Smooth muscle cell (in vitro differentiated cells): ENCODE measurements around the gene LRFN2. TPM values are rescaled to one million over a fixed set of nuclear protein-coding genes. Genes with fewer than 3 reads are reported as not detected.

Experiments used
- DNase-seq: peaks from one replicate; lab custom pipeline; 2025; ENCODE audit not compliant: unreplicated experiment; lab: John Stamatoyannopoulos, UW
- H2AFZ ChIP-seq: fragments of 200-600 bp; sonication (generic); 2 replicates; pipeline ENCODE4 v1.6.0; 2016; ENCODE audit warnings: antibody characterized with exemption, low read depth, mild to moderate bottlenecking
- H3F3A ChIP-seq: fragments of 200-600 bp; sonication (generic); 2 replicates; pipeline ENCODE4 v1.6.0; 2017; ENCODE audit warnings: antibody characterized with exemption, low read depth
- H3K27ac ChIP-seq: fragments of 200-600 bp; sonication (generic); 2 replicates; pipeline ENCODE4 v1.5.1; 2016; ENCODE audit warnings: low read depth, mild to moderate bottlenecking
- H3K27me3 ChIP-seq: fragments of 200-600 bp; sonication (generic); 2 replicates; pipeline ENCODE4 v1.6.1; 2016; ENCODE audit warnings: low read depth, mild to moderate bottlenecking
- H3K36me3 ChIP-seq: fragments of 200-600 bp; sonication (generic); 2 replicates; pipeline ENCODE4 v1.5.1; 2016; ENCODE audit warnings: low read depth
- H3K4me1 ChIP-seq: fragments of 200-600 bp; sonication (generic); 2 replicates; pipeline ENCODE4 v1.5.1; 2016; ENCODE audit warnings: low read depth
- H3K4me2 ChIP-seq: fragments of 200-600 bp; sonication (generic); 2 replicates; pipeline ENCODE4 v1.6.0; 2016; ENCODE audit warnings: mild to moderate bottlenecking
- H3K4me3 ChIP-seq: fragments of 200-600 bp; sonication (generic); 2 replicates; pipeline ENCODE4 v1.5.1; 2016; ENCODE audit warnings: mild to moderate bottlenecking
- H3K79me2 ChIP-seq: fragments of 200-600 bp; sonication (generic); 2 replicates; pipeline ENCODE4 v1.6.0; 2016; ENCODE audit warnings: low read depth, mild to moderate bottlenecking
- H3K9ac ChIP-seq: fragments of 200-600 bp; sonication (generic); 2 replicates; pipeline ENCODE4 v1.6.0; 2016; ENCODE audit warnings: low read depth
- H3K9me3 ChIP-seq: fragments of 200-600 bp; sonication (generic); replicated peaks from 2 replicates; pipeline ENCODE4 v1.5.1; 2016; ENCODE audit warnings: low read depth
- H4K20me1 ChIP-seq: fragments of 200-600 bp; sonication (generic); 2 replicates; pipeline ENCODE4 v1.6.0; 2016; ENCODE audit warnings: low read depth
- WGBS: methylation state at CpG from one replicate; pipeline ENCODE4 v1.1.7; 2016; ENCODE audit warnings: low lambda C conversion rate; 5-methylcytosine and 5-hydroxymethylcytosine counted together
- polyA plus RNA-seq: library from polyadenylated mRNA; unstranded; fragments of >200 nt; fragmentation: Nextera tagmentation; extraction: Ambion mirVana; gene quantifications from 2 replicates; pipeline ENCODE4 v1.2.1, GENCODE V29; 2016
- total RNA-seq: library from RNA; depleted of rRNA; stranded (reverse); fragments of >200 nt; gene quantifications from 2 replicates; pipeline ENCODE4 v1.2.3, GENCODE V29; 2014
- TF ChIP-seq, protein P1 (sequence below): fragments of 200-600 bp; sonication (generic); IDR thresholded peaks from 2 replicates; pipeline ENCODE4 v1.5.1; 2017; ENCODE audit warnings: borderline replicate concordance, mild to moderate bottlenecking, antibody characterized with exemption; ENCODE audit not compliant: insufficient read depth, poor library complexity, severe bottlenecking

The LRFN2 gene
- total and polyA plus RNA-seq, 2 experiments from 2014 or later = 0.04 to 0.57 TPM

DNA sequence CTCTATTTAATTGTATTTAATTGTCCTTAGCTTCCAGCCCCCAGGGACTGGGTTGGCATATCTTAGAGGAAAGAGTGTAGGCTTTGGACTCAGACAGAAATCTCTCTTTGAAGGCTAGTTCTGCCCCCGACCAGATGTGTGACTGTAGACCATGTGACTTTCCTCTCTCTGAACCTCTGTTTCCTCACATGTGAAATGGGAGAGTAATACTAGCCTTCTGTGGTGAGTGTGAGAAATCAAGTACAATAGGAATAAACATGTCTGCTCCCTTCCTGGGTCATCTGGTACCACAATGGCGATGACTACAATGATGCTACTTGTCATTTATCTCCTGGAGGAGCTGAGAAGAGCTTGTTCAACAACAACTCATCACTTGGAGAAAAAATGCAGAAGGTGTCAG lies 179.9 kb downstream of the LRFN2 start:
- Histone ChIP-seq H3K4me1 (peaks cover 6% of the 10 kb centered on the region), H3K9ac (no peak overlapping the region), H3K4me3 (no peak overlapping the region), H4K20me1 (no peaks in the 10 kb centered on the region), H3K4me2 (peak overlapping the region; percentile 15), H3K36me3 (no peaks in the 10 kb centered on the region), H3K9me3 (no peaks in the 10 kb centered on the region), H2AFZ (no peak overlapping the region), H3K79me2 (no peaks in the 10 kb centered on the region), H3K27ac (peak overlapping the region; percentile 65), H3K27me3 (no peaks in the 10 kb centered on the region), H3F3A (peaks cover 4% of the 10 kb centered on the region)
- TF ChIP-seq, protein P1, sequence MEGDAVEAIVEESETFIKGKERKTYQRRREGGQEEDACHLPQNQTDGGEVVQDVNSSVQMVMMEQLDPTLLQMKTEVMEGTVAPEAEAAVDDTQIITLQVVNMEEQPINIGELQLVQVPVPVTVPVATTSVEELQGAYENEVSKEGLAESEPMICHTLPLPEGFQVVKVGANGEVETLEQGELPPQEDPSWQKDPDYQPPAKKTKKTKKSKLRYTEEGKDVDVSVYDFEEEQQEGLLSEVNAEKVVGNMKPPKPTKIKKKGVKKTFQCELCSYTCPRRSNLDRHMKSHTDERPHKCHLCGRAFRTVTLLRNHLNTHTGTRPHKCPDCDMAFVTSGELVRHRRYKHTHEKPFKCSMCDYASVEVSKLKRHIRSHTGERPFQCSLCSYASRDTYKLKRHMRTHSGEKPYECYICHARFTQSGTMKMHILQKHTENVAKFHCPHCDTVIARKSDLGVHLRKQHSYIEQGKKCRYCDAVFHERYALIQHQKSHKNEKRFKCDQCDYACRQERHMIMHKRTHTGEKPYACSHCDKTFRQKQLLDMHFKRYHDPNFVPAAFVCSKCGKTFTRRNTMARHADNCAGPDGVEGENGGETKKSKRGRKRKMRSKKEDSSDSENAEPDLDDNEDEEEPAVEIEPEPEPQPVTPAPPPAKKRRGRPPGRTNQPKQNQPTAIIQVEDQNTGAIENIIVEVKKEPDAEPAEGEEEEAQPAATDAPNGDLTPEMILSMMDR = no peak
- WGBS = 52% methylated on average over 2 of the region's 2 CpGs
- DNase-seq = no peak

DNA sequence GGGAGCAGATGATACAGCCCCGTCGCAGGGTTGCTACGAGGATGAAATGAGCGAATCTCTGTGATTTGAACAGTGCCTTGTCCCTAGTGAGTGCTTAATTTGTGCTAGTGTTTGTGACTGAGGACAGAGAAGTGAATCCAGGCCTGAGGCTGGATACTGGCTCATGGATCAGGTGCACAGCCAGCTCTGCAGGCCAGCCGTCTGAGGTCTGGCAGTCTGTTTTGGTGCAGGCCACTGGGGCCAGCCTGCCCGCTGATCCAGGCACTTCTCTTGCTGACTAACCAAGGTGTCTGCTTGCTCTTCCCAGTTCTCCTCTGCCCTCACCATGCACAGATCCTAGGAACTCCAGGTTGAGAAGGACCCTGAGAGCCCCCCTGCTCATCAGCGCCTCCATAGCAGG lies 181.0 kb downstream of the LRFN2 start:
- no peak overlapping the region for H3K4me2 ChIP-seq
- TF ChIP-seq, protein P1 = no peak

DNA sequence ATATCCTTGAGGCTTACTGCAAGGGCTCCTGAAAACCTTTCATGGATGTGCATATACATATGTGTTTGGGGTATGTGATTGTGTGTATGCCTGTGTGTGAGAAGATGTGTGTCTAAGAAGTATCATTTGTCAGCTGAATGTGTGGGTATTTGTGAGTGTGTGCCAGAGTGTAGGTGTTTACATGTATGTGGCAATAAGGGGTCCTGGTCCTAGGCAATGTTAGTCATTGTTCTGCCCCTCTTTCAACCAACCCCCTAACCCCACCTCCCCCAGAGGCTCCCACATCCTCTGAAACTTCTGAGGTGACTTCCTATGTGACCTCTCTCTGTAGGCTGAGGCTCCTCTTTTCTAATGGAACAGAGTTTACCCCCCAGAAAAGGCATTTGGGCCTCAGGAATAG lies 186.4 kb downstream of the LRFN2 start:
- Histone ChIP-seq H3K79me2 (no peaks in the 10 kb centered on the region), H3K4me3 (no peak overlapping the region), H3K27me3 (no peaks in the 10 kb centered on the region), H3K4me2 (no peak overlapping the region), H3K9me3 (no peaks in the 10 kb centered on the region), H3F3A (no peaks in the 10 kb centered on the region), H4K20me1 (no peaks in the 10 kb centered on the region), H3K36me3 (no peaks in the 10 kb centered on the region), H3K9ac (no peak overlapping the region), H3K27ac (no peak overlapping the region), H3K4me1 (no peaks in the 10 kb centered on the region), H2AFZ (no peak overlapping the region)
- TF ChIP-seq, protein P1 = no peak
- no peak for DNase-seq

More for the DNA sequence above, 181.0 kb downstream of the LRFN2 start:
- WGBS = 81% methylated on average over 7 of the region's 7 CpGs
- Histone ChIP-seq H3K9ac (no peak overlapping the region), H3K27me3 (no peaks in the 10 kb centered on the region), H3K36me3 (no peaks in the 10 kb centered on the region), H3K79me2 (no peaks in the 10 kb centered on the region), H3K4me1 (peaks cover 6% of the 10 kb centered on the region), H3K9me3 (no peaks in the 10 kb centered on the region), H4K20me1 (no peaks in the 10 kb centered on the region), H3K27ac (peak overlapping the region; percentile 65), H3F3A (peaks cover 4% of the 10 kb centered on the region), H3K4me3 (no peak overlapping the region), H2AFZ (no peak overlapping the region)
- no peak for DNase-seq

DNA sequence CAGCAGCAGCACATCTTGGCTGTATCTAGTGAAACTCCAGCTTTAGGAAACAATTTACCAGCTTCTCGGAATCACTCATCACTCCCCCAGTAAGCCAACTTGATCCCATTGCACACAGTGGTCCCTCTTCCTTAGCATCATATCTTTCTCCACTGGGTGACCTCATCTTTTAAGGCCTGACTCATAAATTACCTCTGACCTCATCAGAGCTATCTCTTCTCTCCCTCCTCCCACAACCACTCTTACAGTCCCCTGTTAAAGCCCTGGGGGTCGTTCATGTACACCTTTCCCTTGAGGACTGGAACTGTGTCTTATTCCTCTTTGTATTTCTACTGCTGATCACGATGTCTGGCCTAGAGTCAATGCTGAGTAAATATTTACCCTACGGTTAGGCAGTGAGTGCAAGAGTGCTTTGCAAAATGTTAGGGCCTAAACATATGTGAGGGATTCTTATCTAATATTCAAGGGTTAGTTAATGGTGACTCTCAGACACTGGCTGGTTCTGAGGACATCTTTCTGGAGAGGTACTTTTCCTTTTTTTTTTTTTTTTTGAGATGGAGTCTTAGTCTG lies 187.2 kb downstream of the LRFN2 start:
- H3K36me3 ChIP-seq = no peaks in the 10 kb centered on the region
- WGBS = 26% methylated on average over 4 of the region's 4 CpGs
- no peaks in the 10 kb centered on the region for H4K20me1 ChIP-seq
- H3K4me2 ChIP-seq = no peak overlapping the region
- TF ChIP-seq, protein P1 = no peak
- H2AFZ ChIP-seq = no peak overlapping the region
- no peak for DNase-seq
- H3K9ac ChIP-seq = no peak overlapping the region
- H3K4me3 ChIP-seq = no peak overlapping the region
- no peaks in the 10 kb centered on the region for H3K27me3 ChIP-seq
- H3K79me2 ChIP-seq = no peaks in the 10 kb centered on the region
- H3F3A ChIP-seq = no peaks in the 10 kb centered on the region
- no peaks in the 10 kb centered on the region for H3K4me1 ChIP-seq
- peak overlapping the region; percentile 20 for H3K27ac ChIP-seq
- H3K9me3 ChIP-seq = no peaks in the 10 kb centered on the region
